Heart right ventricle (tissue), 16 donors: ENCODE results near the gene NPHP4. TPM values are rescaled to one million over a fixed set of nuclear protein-coding genes. Genes with fewer than 3 reads are reported as not detected.

Source experiments
- ATAC-seq, 8 donors: fragments of 200-7000 bp; cut with Tn5 transposase; one replicate each; pipeline ENCODE4 v1.9.1; 2020; ENCODE audit warnings: mild to moderate bottlenecking in 8 of 8, moderate library complexity in 8 of 8, moderate number of reproducible peaks in 1 of 8
- DNase-seq, 2 donors: peaks; one replicate each; pipeline ENCODE4 v3.0.0-alpha.2; 2020
- H3K27ac ChIP-seq, 10 donors: fragments of 200-600 bp; sonication (generic) in 2 of 10; one replicate each; pipeline versions ENCODE4 v1.5.0 to v1.8.0; 2020 to 2022; ENCODE audit warnings: mild to moderate bottlenecking in 3 of 10
- H3K27me3 ChIP-seq, 7 donors: fragments of 200-600 bp; one replicate each; pipeline ENCODE4 v1.8.0; 2021 to 2022; ENCODE audit warnings: mild to moderate bottlenecking in 2 of 7
- H3K36me3 ChIP-seq, 9 donors: fragments of 200-600 bp; sonication (generic) in 1 of 9; one replicate each; pipeline versions ENCODE4 v1.5.0 to v1.8.0; 2020 to 2022; ENCODE audit warnings: mild to moderate bottlenecking in 2 of 9
- H3K4me1 ChIP-seq, 9 donors: fragments of 200-600 bp; sonication (generic) in 1 of 9; one replicate each; pipeline versions ENCODE4 v1.5.0 to v1.8.0; 2020 to 2022; ENCODE audit warnings: mild to moderate bottlenecking in 4 of 9
- H3K4me3 ChIP-seq, 10 donors: fragments of 200-600 bp; sonication (generic) in 2 of 10; one replicate each; pipeline versions ENCODE4 v1.5.0 to v1.8.0; 2020 to 2022; ENCODE audit warnings: mild to moderate bottlenecking in 7 of 10, moderate library complexity in 2 of 10
- H3K9me3 ChIP-seq, 11 donors: fragments of 200-600 bp in 10 of 11; sonication (generic) in 2 of 11; one replicate each; pipeline versions ENCODE4 v1.5.0 to v1.8.0; 2013 to 2022; ENCODE audit warnings: mild to moderate bottlenecking in 2 of 11, control low read depth in 1 of 11, moderate library complexity in 1 of 11
- CTCF ChIP-seq, 9 donors: fragments of 200-600 bp; sonication (generic) in 2 of 9; IDR thresholded peaks; one replicate each; pipeline versions ENCODE4 v1.5.0 to v1.8.0; 2021 to 2022; ENCODE audit warnings: antibody characterized with exemption in 9 of 9, mild to moderate bottlenecking in 5 of 9, moderate library complexity in 1 of 9
- WGBS, 2 donors: extraction: QIAGEN DNeasy Blood & Tissue Kit; methylation state at CpG; one replicate each; pipeline ENCODE4 v1.1.7; 2013; ENCODE audit warnings: inconsistent platforms in 1 of 2; 5-methylcytosine and 5-hydroxymethylcytosine counted together
- intact Hi-C, 10 donors: fragments of 100-400 bp; cut with DNase I; formaldehyde crosslinking; loops; one replicate each; pipeline versions ENCODE4 v1.11.1 to v1.14.2; 2022
- polyA plus RNA-seq, 2 donors: library from polyadenylated mRNA; stranded (reverse); fragments of 200-250 nt; gene quantifications; one replicate each; pipeline ENCODE4 v1.2.3, GENCODE V29; 2013
- total RNA-seq, 10 donors: library from RNA; stranded (reverse); fragmentation: NEBNext Ultra II Directional in 3 of 10; extraction: Animal tissue kit (Norgen Biotek cat#: 25700) in 3 of 10; gene quantifications; one replicate each; pipeline versions ENCODE4 v1.2.1 to v1.2.4, GENCODE V29; 2021 to 2023
- donor health status: Arrhythmogenic right ventricular cardiomyopathy.
- donor health status: ischemic (EF 13 %, LVEDD 7.1; RV severe dilation, severe dysfunction).
- donor health status: healthy with polysubstance abuse.
- donor health status: DM: no; HTN: yes; CAD: no.
- donor health status: DM: no; HTN: no; CAD: no.
- donor health status: ischemic (EF 25% LVEDD 6.9; RV normal size, moderate dysfunction).
- donor health status: ischemic (EF 25% LVEDD 5.7; RV mildly dilated, moderate dysfunction).
- donor health status: healthy.
- donor health status: DM: yes; HTN: yes; CAD: no.
- donor health status: Ischemic cardiomyopathy.
- donor health status: ischemic (EF 35%, LVEDD 5.7; RV mildly dilated, moderate dysfunction).
- donor health status: nonischemic (EF 11% LVEDD 7.7; RV severe dilation, severe dysfunction).
- donor health status: DM: yes; HTN: yes; CAD: no.
- donor health status: PGD.
- donor health status: ischemic (EF 29% LVEDD 5.4; RV normal size, mild dysfunction).
- donor health status: nonischemic (EF 23%, LVEDD 6.1; RV moderate dilation, normal function).

NPHP4 gene
- total and polyA plus RNA-seq, 12 donors, result 2.4 to 5.7 (median 3.3) TPM

DNA sequence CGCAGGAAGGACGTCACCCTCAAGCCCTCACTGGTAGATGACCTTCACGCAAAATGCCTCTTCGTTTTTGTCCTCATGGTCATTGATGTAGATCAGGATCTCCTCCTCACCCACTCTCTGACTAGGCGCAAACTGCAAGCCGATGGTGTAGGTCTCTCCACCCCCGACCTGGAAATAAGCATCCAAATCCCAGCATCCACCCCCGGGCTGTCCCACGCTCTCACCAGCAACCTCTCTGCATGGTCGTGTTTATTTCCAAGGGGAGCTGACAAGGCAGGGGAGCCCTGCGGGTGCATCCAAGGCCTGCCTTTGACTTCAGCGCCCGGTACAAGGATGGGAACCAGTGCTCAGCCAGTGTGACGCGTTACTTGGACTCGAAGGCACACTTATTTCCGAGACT is 129.0 kb downstream of the NPHP4 start:
- H3K4me1 ChIP-seq, result no peaks in the 10 kb centered on the region
- H3K27me3 ChIP-seq, result no peaks in the 10 kb centered on the region
- TF ChIP-seq CTCF (IDR thresholded peaks at IDR 0.05), result no peak
- H3K27ac ChIP-seq, result no peak overlapping the region
- intact Hi-C loops, result no loop called here
- H3K4me3 ChIP-seq, result no peak overlapping the region
- ATAC-seq, result no peak
- H3K36me3 ChIP-seq, result peaks cover 0 to 53% (median 0%) of the 10 kb centered on the region in 9 donors
- H3K9me3 ChIP-seq, result no peaks in the 10 kb centered on the region
- DNase-seq, result no peak
- 94 to 96% methylated on average over 17 of the region's 17 CpGs for WGBS, 2 donors

GRCh38 chr1:5861871-5862825 is 130.1 kb downstream of the NPHP4 start:
- ATAC-seq, result no peak
- DNase-seq, result no peak
- intact Hi-C loops, result no loop called here
- no peak for TF ChIP-seq CTCF (IDR thresholded peaks at IDR 0.05)
- Histone ChIP-seq H3K27ac (no peak overlapping the region), H3K27me3 (no peaks in the 10 kb centered on the region), H3K9me3 (no peaks in the 10 kb centered on the region), H3K4me3 (no peak overlapping the region), H3K4me1 (no peaks in the 10 kb centered on the region), H3K36me3 (peaks cover 0 to 48% (median 0%) of the 10 kb centered on the region in 9 donors)
- WGBS, 2 donors, result 89 to 90% methylated on average over 27 of the region's 27 CpGs

GRCh38 chr1:5860277-5860676 is 131.9 kb downstream of the NPHP4 start:
- Histone ChIP-seq H3K4me1 (no peaks in the 10 kb centered on the region), H3K9me3 (no peaks in the 10 kb centered on the region), H3K27me3 (no peaks in the 10 kb centered on the region), H3K36me3 (peaks cover 0 to 37% (median 0%) of the 10 kb centered on the region in 9 donors), H3K4me3 (no peak overlapping the region), H3K27ac (no peak overlapping the region)
- 91 to 93% methylated on average over 19 of the region's 19 CpGs for WGBS, 2 donors
- DNase-seq (no peak), ATAC-seq (no peak)
- intact Hi-C loops, result no loop called here
- no peak for TF ChIP-seq CTCF (IDR thresholded peaks at IDR 0.05)

DNA sequence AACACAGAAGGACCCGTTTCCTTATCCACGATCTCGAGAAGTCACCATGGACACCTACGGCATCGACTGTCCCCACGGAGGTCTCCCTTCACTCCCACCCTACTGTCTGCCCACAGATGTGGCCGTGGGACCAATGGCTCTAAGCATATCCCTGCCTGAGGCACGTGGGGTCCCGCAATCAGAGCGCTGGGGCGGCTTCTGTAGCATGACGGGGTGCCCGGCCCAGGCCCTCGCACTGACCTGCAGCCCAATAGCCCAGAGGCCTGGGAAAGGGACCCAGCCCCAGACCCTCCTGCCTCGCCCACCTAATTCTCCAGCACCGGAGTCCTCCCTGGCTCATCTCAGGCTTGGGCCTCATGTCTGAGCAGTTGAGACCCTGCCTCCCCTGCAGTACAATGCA is 132.5 kb downstream of the NPHP4 start:
- Histone ChIP-seq H3K27me3 (no peaks in the 10 kb centered on the region), H3K9me3 (no peaks in the 10 kb centered on the region), H3K4me3 (no peak overlapping the region), H3K27ac (no peak overlapping the region), H3K36me3 (peaks cover 0 to 32% (median 0%) of the 10 kb centered on the region in 9 donors), H3K4me1 (no peaks in the 10 kb centered on the region)
- TF ChIP-seq CTCF (IDR thresholded peaks at IDR 0.05), result no peak
- 93 to 95% methylated on average over 16 of the region's 16 CpGs for WGBS, 2 donors
- intact Hi-C loops, result no loop called here
- ATAC-seq (no peak), DNase-seq (no peak)
